Bronchial epithelial cell (primary cell): ENCODE measurements around the gene ATP2A1. TPM values are rescaled to one million over a fixed set of nuclear protein-coding genes. Genes with fewer than 3 reads are reported as not detected.
"Not testable (repeated sequence)": the region's sequence is repeated elsewhere in the genome, so short reads cannot be mapped to it uniquely, and the experiment has no call there.

Experiments used
- DNase-seq: peaks from one replicate; pipeline ENCODE4 v3.0.0-alpha.2; 2010; ENCODE audit warnings: low read depth
- FAIRE-seq: peaks from 2 replicates; lab custom pipeline; 2011; peaks lifted over from hg19 to GRCh38; lab: Jason Lieb, UNC
- H3K27me3 ChIP-seq: 2 replicates; pipeline ENCODE4 v1.5.1; 2011; ENCODE audit warnings: low read length; ENCODE audit not compliant: control insufficient read depth, insufficient read depth
- H3K36me3 ChIP-seq: 2 replicates; pipeline ENCODE4 v1.5.1; 2011; ENCODE audit warnings: low read length; ENCODE audit not compliant: control insufficient read depth, insufficient read depth
- H3K4me3 ChIP-seq: 2 replicates; pipeline ENCODE4 v1.5.1; 2011; ENCODE audit warnings: mild to moderate bottlenecking, low read depth, low read length, control low read depth
- CTCF ChIP-seq: IDR thresholded peaks from 2 replicates; pipeline ENCODE4 v1.5.1; 2011; ENCODE audit warnings: mild to moderate bottlenecking, moderate library complexity, low read length, control low read depth, inconsistent platforms; ENCODE audit not compliant: insufficient read depth, severe bottlenecking
- total RNA-seq: library from RNA; depleted of rRNA; stranded (reverse); fragments of >200 nt; gene quantifications from 2 replicates; pipeline ENCODE4 v1.2.1, GENCODE V29; 2014

The ATP2A1 gene
- total RNA-seq, 1 donor from 2014 or later = under 0.01 TPM

GRCh38 chr16:28865001-28865688 lies 13.1 kb upstream of the ATP2A1 start:
- FAIRE-seq = no peak

GRCh38 chr16:28865722-28866453 lies 12.4 kb upstream of the ATP2A1 start:
- Histone ChIP-seq H3K27me3 (no peaks in the 10 kb centered on the region), H3K36me3 (peaks cover 17% of the 10 kb centered on the region), H3K4me3 (no peak overlapping the region)
- DNase-seq (no peak), FAIRE-seq (no peak)
- no peak for TF ChIP-seq CTCF

More at GRCh38 chr16:28865001-28865688, 13.1 kb upstream of the ATP2A1 start:
- Histone ChIP-seq H3K27me3 (no peaks in the 10 kb centered on the region), H3K4me3 (no peak overlapping the region), H3K36me3 (peaks cover 14% of the 10 kb centered on the region)
- no peak for DNase-seq
- TF ChIP-seq CTCF = no peak

GRCh38 chr16:28866454-28866804 lies 11.9 kb upstream of the ATP2A1 start:
- Histone ChIP-seq H3K36me3 (peaks cover 18% of the 10 kb centered on the region), H3K4me3 (no peak overlapping the region), H3K27me3 (no peaks in the 10 kb centered on the region)
- TF ChIP-seq CTCF = no peak
- no peak for DNase-seq
- FAIRE-seq = no peak

GRCh38 chr16:28867241-28867640 lies 11.0 kb upstream of the ATP2A1 start:
- no peak for TF ChIP-seq CTCF
- no peak for FAIRE-seq

GRCh38 chr16:28867646-28868045 lies 10.6 kb upstream of the ATP2A1 start:
- FAIRE-seq, H3K27me3 ChIP-seq, H3K4me3 ChIP-seq, DNase-seq: not testable (repeated sequence)
- H3K36me3 ChIP-seq = peaks cover 20% of the 10 kb centered on the region

More at GRCh38 chr16:28867241-28867640, 11.0 kb upstream of the ATP2A1 start:
- Histone ChIP-seq H3K4me3 (no peak overlapping the region), H3K27me3 (no peaks in the 10 kb centered on the region), H3K36me3 (peaks cover 20% of the 10 kb centered on the region)
- no peak for DNase-seq

- Histone ChIP-seq H3K27me3 (no peaks in the 10 kb centered on the region), H3K36me3 (peaks cover 24% of the 10 kb centered on the region), H3K4me3 (no peak overlapping the region)
- FAIRE-seq (no peak), DNase-seq (no peak)
- no peak for TF ChIP-seq CTCF
These were observed 9.1 kb upstream of the ATP2A1 start for GRCh38 chr16:28869201-28869600.
